Cardiac fibroblast (primary cell): ENCODE results near the gene TSPAN31.

Source experiments
- DNase-seq, 2 donors: peaks; one replicate each; pipeline versions ENCODE4 v3.0.0 to v3.0.0-alpha.2; 2010; ENCODE audit warnings: low read depth in 2 of 2
- H3K4me3 ChIP-seq, 2 donors: replicated peaks in 1 of 2; 1 replicate in 1 of 2; 2 replicates in 1 of 2; pipeline ENCODE4 v1.5.1; 2011; ENCODE audit warnings: low read depth in 2 of 2, low read length in 2 of 2, mild to moderate bottlenecking in 2 of 2, moderate library complexity in 1 of 2
- TF ChIP-seq, protein P1 (sequence below): IDR thresholded peaks from one replicate; pipeline ENCODE4 v1.5.1; 2011; ENCODE audit warnings: low read depth, mild to moderate bottlenecking, low read length, inconsistent platforms

TSPAN31 gene

GRCh38 chr12:57737467-57738460, 7.1 kb upstream of the TSPAN31 start:
- TF ChIP-seq, protein P1, sequence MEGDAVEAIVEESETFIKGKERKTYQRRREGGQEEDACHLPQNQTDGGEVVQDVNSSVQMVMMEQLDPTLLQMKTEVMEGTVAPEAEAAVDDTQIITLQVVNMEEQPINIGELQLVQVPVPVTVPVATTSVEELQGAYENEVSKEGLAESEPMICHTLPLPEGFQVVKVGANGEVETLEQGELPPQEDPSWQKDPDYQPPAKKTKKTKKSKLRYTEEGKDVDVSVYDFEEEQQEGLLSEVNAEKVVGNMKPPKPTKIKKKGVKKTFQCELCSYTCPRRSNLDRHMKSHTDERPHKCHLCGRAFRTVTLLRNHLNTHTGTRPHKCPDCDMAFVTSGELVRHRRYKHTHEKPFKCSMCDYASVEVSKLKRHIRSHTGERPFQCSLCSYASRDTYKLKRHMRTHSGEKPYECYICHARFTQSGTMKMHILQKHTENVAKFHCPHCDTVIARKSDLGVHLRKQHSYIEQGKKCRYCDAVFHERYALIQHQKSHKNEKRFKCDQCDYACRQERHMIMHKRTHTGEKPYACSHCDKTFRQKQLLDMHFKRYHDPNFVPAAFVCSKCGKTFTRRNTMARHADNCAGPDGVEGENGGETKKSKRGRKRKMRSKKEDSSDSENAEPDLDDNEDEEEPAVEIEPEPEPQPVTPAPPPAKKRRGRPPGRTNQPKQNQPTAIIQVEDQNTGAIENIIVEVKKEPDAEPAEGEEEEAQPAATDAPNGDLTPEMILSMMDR = no peak
- peak overlapping the region in 1 of 2 donors; percentile 21 for H3K4me3 ChIP-seq
- DNase-seq = no peak

- peak within 1 kb of the TSS in 1 of 2 donors; percentile 21 for H3K4me3 ChIP-seq
- no peak for DNase-seq
- TF ChIP-seq, protein P1 = no peak
Observed at GRCh38 chr12:57738661-57739237, 6.1 kb upstream of the TSPAN31 start, which contains the start of gene AGAP2. Gene AGAP2 (minus strand): TSS chr12:57738742. CDS start chr12:57738246, 496 bp downstream.

GRCh38 chr12:57739387-57739786, 5.5 kb upstream of the TSPAN31 start:
- TF ChIP-seq, protein P1 = no peak
- no peak overlapping the region for H3K4me3 ChIP-seq
- DNase-seq = no peak

GRCh38 chr12:57739914-57740538, 4.8 kb upstream of the TSPAN31 start:
- H3K4me3 ChIP-seq = no peak overlapping the region
- TF ChIP-seq, protein P1 = no peak
- no peak for DNase-seq

GRCh38 chr12:57740656-57741412, 4.0 kb upstream of the TSPAN31 start:
- no peak for DNase-seq
- TF ChIP-seq, protein P1 = no peak
- no peak overlapping the region for H3K4me3 ChIP-seq

GRCh38 chr12:57741413-57741789, 3.4 kb upstream of the TSPAN31 start:
- TF ChIP-seq, protein P1 = no peak
- DNase-seq = no peak
- no peak overlapping the region for H3K4me3 ChIP-seq
